ENCODE data around the gene GNA14. TPM values are rescaled to one million over a fixed set of nuclear protein-coding genes. Genes with fewer than 3 reads are reported as not detected.

GNA14 gene
- total RNA-seq, 1 experiment from 2014 or later, result 0.15 TPM

DNA sequence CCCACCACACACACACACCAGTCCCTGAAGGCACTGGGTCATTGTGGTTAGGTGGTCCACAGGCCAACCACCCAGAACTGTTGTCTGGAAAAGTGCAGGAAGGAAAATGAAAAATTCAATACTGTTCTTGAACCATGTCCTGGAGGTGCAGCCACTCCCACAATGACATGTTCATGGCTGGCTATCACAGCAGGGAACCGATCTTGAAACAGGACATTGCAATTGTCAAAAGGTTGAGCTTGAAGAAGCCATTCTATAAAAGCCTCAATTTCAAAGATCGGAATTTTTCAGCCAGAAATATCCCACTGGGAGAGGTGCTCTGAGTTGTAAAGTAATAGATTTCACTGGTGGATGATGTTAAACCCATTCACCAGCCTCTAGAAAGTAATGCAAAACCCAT is 218.2 kb downstream of the GNA14 start:
- DNase-seq (ENCODE audit: low read depth, low spot score) (no peak), ATAC-seq (no peak)
- intact Hi-C loops (cut with micrococcal nuclease; ENCODE audit: unreplicated experiment) (loop anchor here (5.0 kb wide), 1 partner anchor 322 kb away; no protein-coding TSS in a partner anchor), in situ Hi-C loops (cut with HindIII; ENCODE audit: low pct_unique_long_range_greater_than_20kb, low sequenced_read_pairs) (no loop called here)
- Histone ChIP-seq H3K36me3 (ENCODE audit: control insufficient read depth, insufficient read depth, low read length) (no peaks in the 10 kb centered on the region), H3K27ac (ENCODE audit: low read length) (no peak overlapping the region), H3K4me1 (ENCODE audit: control insufficient read depth, insufficient read depth, low read length) (no peaks in the 10 kb centered on the region), H3K4me3 (ENCODE audit: low read depth in 2 of 2, low read length in 2 of 2) (no peak overlapping the region), H3K9me3 (ENCODE audit: control insufficient read depth, insufficient read depth, low read depth, low read length) (no peaks in the 10 kb centered on the region), H3K27me3 (ENCODE audit: control insufficient read depth, insufficient read depth, low read length) (no peaks in the 10 kb centered on the region)
- ChIA-PET POLR2A (no interaction called here), CTCF (no interaction called here)
- no TSS peak for BruUV-seq (replicated peaks)
- TF ChIP-seq, protein P1, sequence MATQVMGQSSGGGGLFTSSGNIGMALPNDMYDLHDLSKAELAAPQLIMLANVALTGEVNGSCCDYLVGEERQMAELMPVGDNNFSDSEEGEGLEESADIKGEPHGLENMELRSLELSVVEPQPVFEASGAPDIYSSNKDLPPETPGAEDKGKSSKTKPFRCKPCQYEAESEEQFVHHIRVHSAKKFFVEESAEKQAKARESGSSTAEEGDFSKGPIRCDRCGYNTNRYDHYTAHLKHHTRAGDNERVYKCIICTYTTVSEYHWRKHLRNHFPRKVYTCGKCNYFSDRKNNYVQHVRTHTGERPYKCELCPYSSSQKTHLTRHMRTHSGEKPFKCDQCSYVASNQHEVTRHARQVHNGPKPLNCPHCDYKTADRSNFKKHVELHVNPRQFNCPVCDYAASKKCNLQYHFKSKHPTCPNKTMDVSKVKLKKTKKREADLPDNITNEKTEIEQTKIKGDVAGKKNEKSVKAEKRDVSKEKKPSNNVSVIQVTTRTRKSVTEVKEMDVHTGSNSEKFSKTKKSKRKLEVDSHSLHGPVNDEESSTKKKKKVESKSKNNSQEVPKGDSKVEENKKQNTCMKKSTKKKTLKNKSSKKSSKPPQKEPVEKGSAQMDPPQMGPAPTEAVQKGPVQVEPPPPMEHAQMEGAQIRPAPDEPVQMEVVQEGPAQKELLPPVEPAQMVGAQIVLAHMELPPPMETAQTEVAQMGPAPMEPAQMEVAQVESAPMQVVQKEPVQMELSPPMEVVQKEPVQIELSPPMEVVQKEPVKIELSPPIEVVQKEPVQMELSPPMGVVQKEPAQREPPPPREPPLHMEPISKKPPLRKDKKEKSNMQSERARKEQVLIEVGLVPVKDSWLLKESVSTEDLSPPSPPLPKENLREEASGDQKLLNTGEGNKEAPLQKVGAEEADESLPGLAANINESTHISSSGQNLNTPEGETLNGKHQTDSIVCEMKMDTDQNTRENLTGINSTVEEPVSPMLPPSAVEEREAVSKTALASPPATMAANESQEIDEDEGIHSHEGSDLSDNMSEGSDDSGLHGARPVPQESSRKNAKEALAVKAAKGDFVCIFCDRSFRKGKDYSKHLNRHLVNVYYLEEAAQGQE (IDR thresholded peaks at IDR 0.05; ENCODE audit: insufficient read depth in 1 of 2, low read depth in 2 of 2, low read length in 1 of 2), result no peak
- TF ChIP-seq POLR2AphosphoS5 (IDR thresholded peaks at IDR 0.05; ENCODE audit: low read depth, low read length) (no peak), SIN3A (IDR thresholded peaks at IDR 0.05; ENCODE audit: borderline replicate concordance, insufficient read depth, low read depth, low read length) (no peak), TCF7L2 (IDR thresholded peaks at IDR 0.05; ENCODE audit: low read depth, low read length) (no peak)
- TF ChIP-seq, protein P2, sequence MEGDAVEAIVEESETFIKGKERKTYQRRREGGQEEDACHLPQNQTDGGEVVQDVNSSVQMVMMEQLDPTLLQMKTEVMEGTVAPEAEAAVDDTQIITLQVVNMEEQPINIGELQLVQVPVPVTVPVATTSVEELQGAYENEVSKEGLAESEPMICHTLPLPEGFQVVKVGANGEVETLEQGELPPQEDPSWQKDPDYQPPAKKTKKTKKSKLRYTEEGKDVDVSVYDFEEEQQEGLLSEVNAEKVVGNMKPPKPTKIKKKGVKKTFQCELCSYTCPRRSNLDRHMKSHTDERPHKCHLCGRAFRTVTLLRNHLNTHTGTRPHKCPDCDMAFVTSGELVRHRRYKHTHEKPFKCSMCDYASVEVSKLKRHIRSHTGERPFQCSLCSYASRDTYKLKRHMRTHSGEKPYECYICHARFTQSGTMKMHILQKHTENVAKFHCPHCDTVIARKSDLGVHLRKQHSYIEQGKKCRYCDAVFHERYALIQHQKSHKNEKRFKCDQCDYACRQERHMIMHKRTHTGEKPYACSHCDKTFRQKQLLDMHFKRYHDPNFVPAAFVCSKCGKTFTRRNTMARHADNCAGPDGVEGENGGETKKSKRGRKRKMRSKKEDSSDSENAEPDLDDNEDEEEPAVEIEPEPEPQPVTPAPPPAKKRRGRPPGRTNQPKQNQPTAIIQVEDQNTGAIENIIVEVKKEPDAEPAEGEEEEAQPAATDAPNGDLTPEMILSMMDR (IDR thresholded peaks at IDR 0.05), result no peak

DNA sequence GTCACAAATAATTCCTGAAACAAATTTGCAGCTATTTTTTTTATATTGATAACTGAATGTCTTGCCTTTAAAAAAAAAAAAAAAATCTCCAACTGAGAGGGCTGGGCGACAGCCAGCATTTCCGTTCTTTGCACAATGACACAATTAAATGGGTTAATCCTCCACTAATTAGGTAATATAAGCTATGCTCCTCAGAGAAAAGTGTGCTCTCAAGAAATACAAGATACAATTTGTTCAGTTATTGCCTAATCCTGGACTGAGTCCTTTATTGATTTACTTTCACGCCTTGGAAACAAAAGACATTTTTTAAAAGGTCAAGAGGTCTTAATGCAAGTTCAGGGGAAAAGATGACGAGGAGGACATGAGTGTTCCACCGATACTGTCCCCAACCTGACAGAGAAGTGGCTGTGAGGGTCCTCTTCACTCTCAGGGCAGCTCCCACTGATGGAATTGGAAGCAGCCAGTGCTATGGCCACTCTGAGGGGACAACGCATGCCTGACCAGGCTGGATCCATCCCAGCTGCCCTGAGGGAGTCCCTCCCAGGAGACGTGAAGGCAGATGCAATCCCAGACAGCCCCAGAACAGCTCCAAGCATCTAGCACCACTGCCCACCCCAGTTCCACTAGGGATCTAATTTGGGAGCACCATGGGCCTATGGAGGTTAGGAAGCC is 220.7 kb downstream of the GNA14 start:
- H3K27ac ChIP-seq (ENCODE audit: low read length), result no peak overlapping the region
- no peak for ATAC-seq
- no peaks in the 10 kb centered on the region for H3K36me3 ChIP-seq (ENCODE audit: control insufficient read depth, insufficient read depth, low read length)
- ChIA-PET POLR2A (no interaction called here), CTCF (no interaction called here)
- DNase-seq (ENCODE audit: low read depth, low spot score), result no peak
- no TSS peak for BruUV-seq (replicated peaks)
- no peaks in the 10 kb centered on the region for H3K9me3 ChIP-seq (ENCODE audit: control insufficient read depth, insufficient read depth, low read depth, low read length)
- no peaks in the 10 kb centered on the region for H3K4me1 ChIP-seq (ENCODE audit: control insufficient read depth, insufficient read depth, low read length)
- H3K27me3 ChIP-seq (ENCODE audit: control insufficient read depth, insufficient read depth, low read length), result no peaks in the 10 kb centered on the region
- no peak overlapping the region for H3K4me3 ChIP-seq (ENCODE audit: low read depth in 2 of 2, low read length in 2 of 2)
- intact Hi-C loops (cut with micrococcal nuclease; ENCODE audit: unreplicated experiment) (no loop called here), in situ Hi-C loops (cut with HindIII; ENCODE audit: low pct_unique_long_range_greater_than_20kb, low sequenced_read_pairs) (no loop called here)
- TF ChIP-seq TCF7L2 (IDR thresholded peaks at IDR 0.05; ENCODE audit: low read depth, low read length), result no peak
- TF ChIP-seq, protein P2 (IDR thresholded peaks at IDR 0.05), result no peak
- TF ChIP-seq SIN3A (IDR thresholded peaks at IDR 0.05; ENCODE audit: borderline replicate concordance, insufficient read depth, low read depth, low read length), result no peak
- TF ChIP-seq, protein P1 (IDR thresholded peaks at IDR 0.05; ENCODE audit: insufficient read depth in 1 of 2, low read depth in 2 of 2, low read length in 1 of 2), result no peak
- no peak for TF ChIP-seq POLR2AphosphoS5 (IDR thresholded peaks at IDR 0.05; ENCODE audit: low read depth, low read length)

Measured in Panc1 (cell line).